Measurements from ENCODE around the gene ADAMTS17. TPM values are rescaled to one million over a fixed set of nuclear protein-coding genes. Genes with fewer than 3 reads are reported as not detected.
A peak's percentile ranks its signal among the peaks of the same experiment; 100 is the strongest.

The ADAMTS17 gene
- total and polyA plus RNA-seq, 7 donors, result 4.4 to 93.0 (median 7.2) TPM

- no peaks in the 10 kb centered on the region for H3K36me3 ChIP-seq (ENCODE audit: insufficient read depth in 1 of 2, low read depth in 1 of 2)
- intact Hi-C loops (cut with DNase I), result no loop called here
- H3K27ac ChIP-seq, result no peak overlapping the region
- DNase-seq (no peak), ATAC-seq (no peak)
- no peaks in the 10 kb centered on the region for H3K4me1 ChIP-seq
- no peaks in the 10 kb centered on the region for H3K9me3 ChIP-seq
- no peaks in the 10 kb centered on the region for H3K27me3 ChIP-seq (ENCODE audit: insufficient read depth in 3 of 3, low read length in 2 of 3)
- H3K4me3 ChIP-seq, result no peak overlapping the region
- TF ChIP-seq, protein P1, sequence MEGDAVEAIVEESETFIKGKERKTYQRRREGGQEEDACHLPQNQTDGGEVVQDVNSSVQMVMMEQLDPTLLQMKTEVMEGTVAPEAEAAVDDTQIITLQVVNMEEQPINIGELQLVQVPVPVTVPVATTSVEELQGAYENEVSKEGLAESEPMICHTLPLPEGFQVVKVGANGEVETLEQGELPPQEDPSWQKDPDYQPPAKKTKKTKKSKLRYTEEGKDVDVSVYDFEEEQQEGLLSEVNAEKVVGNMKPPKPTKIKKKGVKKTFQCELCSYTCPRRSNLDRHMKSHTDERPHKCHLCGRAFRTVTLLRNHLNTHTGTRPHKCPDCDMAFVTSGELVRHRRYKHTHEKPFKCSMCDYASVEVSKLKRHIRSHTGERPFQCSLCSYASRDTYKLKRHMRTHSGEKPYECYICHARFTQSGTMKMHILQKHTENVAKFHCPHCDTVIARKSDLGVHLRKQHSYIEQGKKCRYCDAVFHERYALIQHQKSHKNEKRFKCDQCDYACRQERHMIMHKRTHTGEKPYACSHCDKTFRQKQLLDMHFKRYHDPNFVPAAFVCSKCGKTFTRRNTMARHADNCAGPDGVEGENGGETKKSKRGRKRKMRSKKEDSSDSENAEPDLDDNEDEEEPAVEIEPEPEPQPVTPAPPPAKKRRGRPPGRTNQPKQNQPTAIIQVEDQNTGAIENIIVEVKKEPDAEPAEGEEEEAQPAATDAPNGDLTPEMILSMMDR (IDR thresholded peaks at IDR 0.05), result no peak
- WGBS, 3 donors, result 89 to 96% (median 93%) methylated on average over 6 of the region's 6 CpGs
These were observed 305.8 kb downstream of the ADAMTS17 start for GRCh38 chr15:100036015-100036414.

DNA sequence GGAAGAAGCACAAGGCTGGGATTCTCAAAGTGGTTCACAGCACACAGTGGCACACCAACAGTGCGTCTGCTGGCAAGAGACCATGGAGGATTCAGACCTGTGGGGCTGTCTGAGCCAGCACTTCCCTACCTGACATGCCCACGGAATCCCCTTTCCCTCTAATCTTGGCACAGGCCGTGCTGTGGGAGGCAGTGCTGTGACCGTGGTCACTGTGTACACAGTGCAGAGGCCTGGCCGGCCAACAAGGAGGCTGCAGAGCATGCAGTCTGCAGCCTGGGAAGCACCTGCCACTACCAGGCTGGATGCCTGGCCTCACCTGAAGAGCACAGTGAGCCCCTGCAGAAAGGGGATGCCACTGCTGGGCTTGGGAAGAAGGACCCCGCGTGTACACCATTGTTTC lies 307.6 kb downstream of the ADAMTS17 start:
- TF ChIP-seq, protein P1 (IDR thresholded peaks at IDR 0.05), result no peak
- no peak overlapping the region for H3K4me3 ChIP-seq
- H3K36me3 ChIP-seq (ENCODE audit: insufficient read depth in 1 of 2, low read depth in 1 of 2), result no peaks in the 10 kb centered on the region
- no peaks in the 10 kb centered on the region for H3K9me3 ChIP-seq
- H3K4me1 ChIP-seq, result no peaks in the 10 kb centered on the region
- no peak overlapping the region for H3K27ac ChIP-seq
- H3K27me3 ChIP-seq (ENCODE audit: insufficient read depth in 3 of 3, low read length in 2 of 3), result no peaks in the 10 kb centered on the region
- DNase-seq (no peak), ATAC-seq (no peak)
- intact Hi-C loops (cut with DNase I), result loop anchor here in 1 of 2 donors (5.0 kb wide), 1 partner anchor 52 kb away; no protein-coding TSS in a partner anchor
- 85 to 94% (median 93%) methylated on average over 7 of the region's 7 CpGs for WGBS, 3 donors

GRCh38 chr15:100033140-100033857 lies 308.5 kb downstream of the ADAMTS17 start:
- H3K4me1 ChIP-seq, result peaks cover 4% of the 10 kb centered on the region
- ATAC-seq, result peak in 3 of 4 donors; percentile 17 to 46 (median 32)
- WGBS, 3 donors, result 76 to 80% (median 79%) methylated on average over 5 of the region's 5 CpGs
- H3K27me3 ChIP-seq (ENCODE audit: insufficient read depth in 3 of 3, low read length in 2 of 3), result no peaks in the 10 kb centered on the region
- no peaks in the 10 kb centered on the region for H3K36me3 ChIP-seq (ENCODE audit: insufficient read depth in 1 of 2, low read depth in 1 of 2)
- TF ChIP-seq, protein P1 (IDR thresholded peaks at IDR 0.05), result no peak
- intact Hi-C loops (cut with DNase I), result loop anchor here in 1 of 2 donors (5.0 kb wide), 1 partner anchor 51 kb away; no protein-coding TSS in a partner anchor
- DNase-seq, result no peak
- H3K27ac ChIP-seq, result peak overlapping the region; percentile 15
- H3K9me3 ChIP-seq, result peaks cover under 1% of the 10 kb centered on the region
- H3K4me3 ChIP-seq, result no peak overlapping the region

DNA sequence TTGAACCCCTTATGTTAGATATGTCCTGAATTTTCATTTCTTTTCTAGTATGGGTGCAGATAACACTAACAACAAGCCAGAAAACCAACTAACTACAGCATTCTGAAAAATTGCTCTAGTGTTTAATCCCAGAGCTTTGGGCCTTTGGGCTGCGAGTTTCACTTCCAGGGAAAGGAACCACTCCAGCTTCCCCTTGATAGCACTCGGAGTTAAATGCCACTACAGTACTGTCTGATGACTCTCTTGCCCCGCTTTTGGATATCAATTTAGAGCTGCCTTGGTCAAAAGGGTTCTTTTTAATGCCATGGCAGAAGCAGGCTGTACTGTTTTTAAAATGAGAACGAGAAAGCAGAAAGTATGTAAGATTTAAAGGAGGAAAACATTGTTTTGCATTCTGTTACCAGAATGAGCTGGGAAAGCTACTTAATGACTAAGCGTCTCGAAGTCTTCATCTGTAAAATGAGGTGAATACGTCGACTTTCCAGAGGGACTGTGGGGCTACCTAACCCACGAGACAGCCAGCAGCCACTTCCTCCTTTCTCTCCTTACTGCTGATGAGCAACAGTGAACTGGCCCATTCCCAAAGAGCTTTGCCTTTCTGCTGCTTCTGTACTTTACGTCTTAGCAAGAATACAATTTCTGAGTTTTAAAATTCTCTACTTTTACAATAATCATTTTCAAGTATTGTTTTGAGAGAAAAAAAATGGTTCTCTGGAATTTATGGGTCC lies 309.3 kb downstream of the ADAMTS17 start:
- ATAC-seq, result no peak
- 74 to 79% (median 75%) methylated on average over 10 of the region's 10 CpGs for WGBS, 3 donors
- TF ChIP-seq, protein P1 (IDR thresholded peaks at IDR 0.05), result no peak

More for the DNA sequence above, 309.3 kb downstream of the ADAMTS17 start:
- Histone ChIP-seq H3K27ac (peak overlapping the region; percentile 15), H3K4me1 (peaks cover 4% of the 10 kb centered on the region), H3K36me3 (ENCODE audit: insufficient read depth in 1 of 2, low read depth in 1 of 2) (no peaks in the 10 kb centered on the region), H3K4me3 (no peak overlapping the region), H3K27me3 (ENCODE audit: insufficient read depth in 3 of 3, low read length in 2 of 3) (no peaks in the 10 kb centered on the region), H3K9me3 (peaks cover 8% of the 10 kb centered on the region)
- no peak for DNase-seq
- intact Hi-C loops (cut with DNase I), result loop anchor here in 1 of 2 donors (5.0 kb wide), 1 partner anchor 50 kb away; no protein-coding TSS in a partner anchor

All from psoas muscle (tissue), 8 donors.